Neural cell (in vitro differentiated cells): ENCODE results near the gene PLA2G4B. TPM values are rescaled to one million over a fixed set of nuclear protein-coding genes. Genes with fewer than 3 reads are reported as not detected.

Experiments used
- H2AFZ ChIP-seq: fragments of 200-600, 300-800 bp; sonication (generic), shearing (Covaris generic); 2 replicates; pipeline ENCODE4 v1.6.0; 2014; ENCODE audit warnings: low read depth, mild to moderate bottlenecking, antibody characterized with exemption, low read length, moderate library complexity
- H3F3A ChIP-seq: fragments of 200-600 bp; shearing (Covaris generic); 2 replicates; pipeline ENCODE4 v1.6.1; 2016; ENCODE audit warnings: mild to moderate bottlenecking, moderate library complexity, mixed read lengths, antibody characterized with exemption, low read length; ENCODE audit not compliant: insufficient read depth, poor library complexity, severe bottlenecking
- H3K27ac ChIP-seq: fragments of 200-600, 300-800 bp; sonication (generic), shearing (Covaris generic); 2 replicates; pipeline ENCODE4 v1.5.1; 2014; ENCODE audit warnings: mild to moderate bottlenecking, low read length, moderate library complexity
- H3K27me3 ChIP-seq: fragments of 300-800, 200-600 bp; sonication (generic), shearing (Covaris generic); 2 replicates; pipeline ENCODE4 v1.6.0; 2014; ENCODE audit warnings: mild to moderate bottlenecking, low read depth, low read length, moderate library complexity; ENCODE audit not compliant: insufficient read depth
- H3K36me3 ChIP-seq: fragments of 300-800, 200-600 bp; sonication (generic), shearing (Covaris generic); 2 replicates; pipeline ENCODE4 v1.5.1; 2014; ENCODE audit warnings: mild to moderate bottlenecking, antibody characterized with exemption, low read length, moderate library complexity; ENCODE audit not compliant: insufficient read depth
- H3K4me2 ChIP-seq: fragments of 300-800, 200-600 bp; sonication (generic), shearing (Covaris generic); 2 replicates; pipeline ENCODE4 v1.6.0; 2014; ENCODE audit warnings: mild to moderate bottlenecking, low read length
- H3K4me3 ChIP-seq: fragments of 300-800, 200-600 bp; sonication (generic), shearing (Covaris generic); 2 replicates; pipeline ENCODE4 v1.5.1; 2014; ENCODE audit warnings: mild to moderate bottlenecking, low read length, moderate library complexity
- H3K79me2 ChIP-seq: fragments of 200-600 bp; shearing (Covaris generic); replicated peaks from 2 replicates; pipeline ENCODE4 v1.6.0; 2014; ENCODE audit warnings: mild to moderate bottlenecking, low read length, moderate library complexity; ENCODE audit not compliant: insufficient read depth
- H3K9ac ChIP-seq: fragments of 300-800, 200-600 bp; sonication (generic), shearing (Covaris generic); 2 replicates; pipeline ENCODE4 v1.6.1; 2016; ENCODE audit warnings: mild to moderate bottlenecking, low read length, mixed read lengths
- H3K9me2 ChIP-seq: fragments of 200-600 bp; shearing (Covaris generic); 2 replicates; pipeline ENCODE4 v1.6.1; 2016; ENCODE audit warnings: mild to moderate bottlenecking, low read length, mixed read lengths; ENCODE audit not compliant: insufficient read depth
- H3K9me3 ChIP-seq: fragments of 200-600, 300-800 bp; sonication (generic), shearing (Covaris generic); 2 replicates; pipeline ENCODE4 v1.6.1; 2016; ENCODE audit warnings: mild to moderate bottlenecking, mixed run types, low read length, moderate library complexity, mixed read lengths
- H4K20me1 ChIP-seq: fragments of 200-600 bp; shearing (Covaris generic); 2 replicates; pipeline ENCODE4 v1.6.1; 2016; ENCODE audit warnings: mild to moderate bottlenecking, mixed run types; ENCODE audit not compliant: insufficient read depth
- CTCF ChIP-seq: fragments of 450-650 bp; IDR thresholded peaks from 2 replicates; pipeline ENCODE4 v1.5.1; 2014; ENCODE audit warnings: antibody characterized with exemption, mild to moderate bottlenecking, moderate library complexity; ENCODE audit not compliant: poor library complexity, severe bottlenecking
- EP300 ChIP-seq: fragments of 450-650 bp; conservative IDR thresholded peaks from 2 replicates; pipeline ENCODE4 v1.6.1; 2014; ENCODE audit warnings: antibody characterized with exemption, mild to moderate bottlenecking, moderate library complexity; ENCODE audit not compliant: poor library complexity, severe bottlenecking
- EZH2 ChIP-seq: fragments of 200-600, 300-800 bp; shearing (Covaris generic), sonication (generic); IDR thresholded peaks from 2 replicates; pipeline ENCODE4 v1.6.1; 2014; ENCODE audit warnings: antibody characterized with exemption, low read length, borderline replicate concordance, mild to moderate bottlenecking; ENCODE audit not compliant: insufficient read depth, poor library complexity, severe bottlenecking
- MXI1 ChIP-seq: fragments of 450-650 bp; conservative IDR thresholded peaks from 2 replicates; pipeline ENCODE4 v1.6.1; 2014; ENCODE audit warnings: antibody characterized with exemption, mild to moderate bottlenecking; ENCODE audit not compliant: poor library complexity, severe bottlenecking
- POLR2AphosphoS5 ChIP-seq: IDR thresholded peaks from 2 replicates; pipeline ENCODE4 v1.6.1; 2012
- RAD21 ChIP-seq: fragments of 450-650 bp; conservative IDR thresholded peaks from 2 replicates; pipeline ENCODE4 v1.6.1; 2014; ENCODE audit warnings: antibody characterized with exemption, mild to moderate bottlenecking, moderate library complexity
- REST ChIP-seq: IDR thresholded peaks from 2 replicates; pipeline ENCODE4 v1.6.1; 2012; ENCODE audit warnings: borderline replicate concordance
- SMC3 ChIP-seq: fragments of 450-650 bp; conservative IDR thresholded peaks from 2 replicates; pipeline ENCODE4 v1.6.1; 2014; ENCODE audit warnings: antibody characterized with exemption, mild to moderate bottlenecking, moderate library complexity; ENCODE audit not compliant: poor library complexity
- TAF1 ChIP-seq: IDR thresholded peaks from 2 replicates; pipeline ENCODE4 v1.6.1; 2012; ENCODE audit warnings: low read depth
- polyA plus RNA-seq: library from polyadenylated mRNA; depleted of rRNA; stranded (reverse); fragments of >200 nt; gene quantifications from 2 replicates; pipeline ENCODE4 v1.2.3, GENCODE V29; 2014

The PLA2G4B gene
- polyA plus RNA-seq, 1 donor from 2014 or later: 11.3 TPM

- H3K27me3 ChIP-seq: no peaks in the 10 kb centered on the region
- H2AFZ ChIP-seq: no peak overlapping the region
- no peak overlapping the region for H3K4me2 ChIP-seq
- no peak overlapping the region for H3K4me3 ChIP-seq
- H4K20me1 ChIP-seq: no peaks in the 10 kb centered on the region
- no peak overlapping the region for H3K9ac ChIP-seq
- no peak overlapping the region for H3K27ac ChIP-seq
- H3K79me2 ChIP-seq: no peaks in the 10 kb centered on the region
- no peaks in the 10 kb centered on the region for H3K9me2 ChIP-seq
- no peaks in the 10 kb centered on the region for H3F3A ChIP-seq
- H3K36me3 ChIP-seq: no peaks in the 10 kb centered on the region
- H3K9me3 ChIP-seq: no peaks in the 10 kb centered on the region
- no peak for TF ChIP-seq MXI1
- TF ChIP-seq POLR2AphosphoS5: no peak
- no peak for TF ChIP-seq EZH2
- TF ChIP-seq RAD21: no peak
- no peak for TF ChIP-seq EP300
- no peak for TF ChIP-seq REST
- TF ChIP-seq CTCF: no peak
- TF ChIP-seq SMC3: no peak
- no peak for TF ChIP-seq TAF1
These were observed 37.5 kb upstream of the PLA2G4B start for GRCh38 chr15:41801185-41801584.

- H3K4me2 ChIP-seq: no peak overlapping the region
- no peaks in the 10 kb centered on the region for H3K9me2 ChIP-seq
- H2AFZ ChIP-seq: no peak overlapping the region
- H3F3A ChIP-seq: no peaks in the 10 kb centered on the region
- H3K4me3 ChIP-seq: no peak overlapping the region
- TF ChIP-seq MXI1: no peak
- no peak for TF ChIP-seq EP300
- no peak for TF ChIP-seq CTCF
- no peak for TF ChIP-seq EZH2
- TF ChIP-seq TAF1: no peak
- TF ChIP-seq SMC3: no peak
- no peak for TF ChIP-seq POLR2AphosphoS5
- no peaks in the 10 kb centered on the region for H3K9me3 ChIP-seq
- H3K9ac ChIP-seq: no peak overlapping the region
- no peaks in the 10 kb centered on the region for H3K79me2 ChIP-seq
- H3K27me3 ChIP-seq: no peaks in the 10 kb centered on the region
- H3K36me3 ChIP-seq: no peaks in the 10 kb centered on the region
- no peak overlapping the region for H3K27ac ChIP-seq
- H4K20me1 ChIP-seq: no peaks in the 10 kb centered on the region
These were observed 36.7 kb upstream of the PLA2G4B start for GRCh38 chr15:41801850-41802455.
